Kidney capillary endothelial cell (primary cell): ENCODE measurements around the gene PARD3B.

Source experiments
- DNase-seq: peaks from one replicate; pipeline ENCODE4 v3.0.0-alpha.2; 2018; ENCODE audit warnings: low spot score

PARD3B gene

GRCh38 chr2:204586444-204587180 is 41.3 kb downstream of the PARD3B start:
- DNase-seq: no peak

GRCh38 chr2:204590063-204590462 is 44.8 kb downstream of the PARD3B start:
- DNase-seq: no peak

- DNase-seq: no peak
Observed at GRCh38 chr2:204591225-204591624, 46.0 kb downstream of the PARD3B start.

GRCh38 chr2:204604061-204604460 is 58.8 kb downstream of the PARD3B start:
- no peak for DNase-seq

- DNase-seq: no peak
Observed at GRCh38 chr2:204608237-204608939, 63.1 kb downstream of the PARD3B start.

GRCh38 chr2:204611017-204611631 is 65.8 kb downstream of the PARD3B start:
- no peak for DNase-seq

GRCh38 chr2:204611764-204612163 is 66.5 kb downstream of the PARD3B start:
- DNase-seq: no peak

- no peak for DNase-seq
Observed at GRCh38 chr2:204613635-204614034, 68.4 kb downstream of the PARD3B start.

GRCh38 chr2:204615456-204615855 is 70.2 kb downstream of the PARD3B start:
- no peak for DNase-seq

GRCh38 chr2:204625135-204625534 is 79.9 kb downstream of the PARD3B start:
- no peak for DNase-seq

- peak; percentile 23 for DNase-seq
Observed at GRCh38 chr2:204628926-204629712, 83.8 kb downstream of the PARD3B start.

- DNase-seq: no peak
Observed at GRCh38 chr2:204632410-204632809, 87.1 kb downstream of the PARD3B start.

GRCh38 chr2:204634564-204634963 is 89.3 kb downstream of the PARD3B start:
- DNase-seq: no peak

- DNase-seq: no peak
Observed at GRCh38 chr2:204635478-204635877, 90.2 kb downstream of the PARD3B start.

- no peak for DNase-seq
Observed at GRCh38 chr2:204638471-204639194, 93.4 kb downstream of the PARD3B start.

- DNase-seq: no peak
Observed at GRCh38 chr2:204643326-204643725, 98.1 kb downstream of the PARD3B start.

GRCh38 chr2:204645018-204645773 is 99.9 kb downstream of the PARD3B start:
- no peak for DNase-seq

GRCh38 chr2:204647626-204648025 is 102.4 kb downstream of the PARD3B start:
- no peak for DNase-seq

- no peak for DNase-seq
Observed at GRCh38 chr2:204650611-204651010, 105.3 kb downstream of the PARD3B start.

GRCh38 chr2:204652063-204652462 is 106.8 kb downstream of the PARD3B start:
- no peak for DNase-seq

- no peak for DNase-seq
Observed at GRCh38 chr2:204654669-204655068, 109.4 kb downstream of the PARD3B start.
